Measurements from ENCODE around the gene CAPZB.
A peak's percentile ranks its signal among the peaks of the same experiment; 100 is the strongest.

CAPZB gene

GRCh38 chr1:19460535-19461219 is 24.7 kb downstream of the CAPZB start:
- Histone ChIP-seq H3K27ac (no peak overlapping the region), H3K36me3 (replicated peaks) (peaks cover 21% of the 10 kb centered on the region), H3K4me3 (ENCODE audit: low read depth, low read length) (no peak overlapping the region), H3K27me3 (replicated peaks) (no peaks in the 10 kb centered on the region)
- in situ Hi-C loops (cut with HindIII; ENCODE audit: low pct_ligation_motif_present, low sequenced_read_pairs): no loop called here
- no peak for TF ChIP-seq CTCF (IDR thresholded peaks at IDR 0.05; ENCODE audit: low read depth, low read length, missing control alignments)
- no peak for DNase-seq

- TF ChIP-seq CTCF (IDR thresholded peaks at IDR 0.05; ENCODE audit: low read depth, low read length, missing control alignments): no peak
- Histone ChIP-seq H3K27ac (no peak overlapping the region), H3K4me3 (ENCODE audit: low read depth, low read length) (no peak overlapping the region), H3K36me3 (replicated peaks) (peaks cover 16% of the 10 kb centered on the region), H3K27me3 (replicated peaks) (no peaks in the 10 kb centered on the region)
- DNase-seq: no peak
- in situ Hi-C loops (cut with HindIII; ENCODE audit: low pct_ligation_motif_present, low sequenced_read_pairs): no loop called here
Observed at GRCh38 chr1:19458815-19459417, 26.4 kb downstream of the CAPZB start.

- DNase-seq: no peak
- Histone ChIP-seq H3K27ac (peak overlapping the region; percentile 37), H3K4me3 (ENCODE audit: low read depth, low read length) (no peak overlapping the region), H3K36me3 (replicated peaks) (peaks cover 9% of the 10 kb centered on the region), H3K27me3 (replicated peaks) (no peaks in the 10 kb centered on the region)
- in situ Hi-C loops (cut with HindIII; ENCODE audit: low pct_ligation_motif_present, low sequenced_read_pairs): no loop called here
- no peak for TF ChIP-seq CTCF (IDR thresholded peaks at IDR 0.05; ENCODE audit: low read depth, low read length, missing control alignments)
Observed at GRCh38 chr1:19457607-19458006, 27.7 kb downstream of the CAPZB start.

- H3K36me3 ChIP-seq (replicated peaks): peaks cover 9% of the 10 kb centered on the region
- in situ Hi-C loops (cut with HindIII; ENCODE audit: low pct_ligation_motif_present, low sequenced_read_pairs): no loop called here
- DNase-seq: no peak
- no peak for TF ChIP-seq CTCF (IDR thresholded peaks at IDR 0.05; ENCODE audit: low read depth, low read length, missing control alignments)
- no peaks in the 10 kb centered on the region for H3K27me3 ChIP-seq (replicated peaks)
- H3K27ac ChIP-seq: peak overlapping the region; percentile 37
- no peak overlapping the region for H3K4me3 ChIP-seq (ENCODE audit: low read depth, low read length)
Observed at GRCh38 chr1:19456968-19457441, 28.3 kb downstream of the CAPZB start.

GRCh38 chr1:19455353-19455752 is 30.0 kb downstream of the CAPZB start:
- no peak for DNase-seq
- no peaks in the 10 kb centered on the region for H3K27me3 ChIP-seq (replicated peaks)
- no peak overlapping the region for H3K27ac ChIP-seq
- in situ Hi-C loops (cut with HindIII; ENCODE audit: low pct_ligation_motif_present, low sequenced_read_pairs): no loop called here
- H3K4me3 ChIP-seq (ENCODE audit: low read depth, low read length): no peak overlapping the region
- H3K36me3 ChIP-seq (replicated peaks): peaks cover 9% of the 10 kb centered on the region
- no peak for TF ChIP-seq CTCF (IDR thresholded peaks at IDR 0.05; ENCODE audit: low read depth, low read length, missing control alignments)

All from brain microvascular endothelial cell (primary cell).